PC-9 (cell line): ENCODE results near the gene KRTAP4-7.
"Not testable (repeated sequence)": the region's sequence is repeated elsewhere in the genome, so short reads cannot be mapped to it uniquely, and the experiment has no call there.

Source experiments
- CTCF ChIP-seq: fragments of 200-600 bp; sonication (generic); conservative IDR thresholded peaks from 2 replicates; pipeline ENCODE4 v1.6.1; 2017; ENCODE audit warnings: mixed run types, antibody characterized with exemption, mild to moderate bottlenecking, moderate library complexity
- EZH2 ChIP-seq: fragments of 200-600 bp; sonication (generic); IDR thresholded peaks from 2 replicates; pipeline ENCODE4 v1.8.0; 2017; ENCODE audit warnings: antibody characterized with exemption, low read depth

GRCh38 chr17:41046735-41047465 is 37.0 kb upstream of the KRTAP4-7 start, which contains the start of gene KRTAP2-1:
- not testable (repeated sequence) for TF ChIP-seq CTCF, EZH2
